B cell (primary cell): ENCODE data around the gene PLXNB2. TPM values are rescaled to one million over a fixed set of nuclear protein-coding genes. Genes with fewer than 3 reads are reported as not detected.

Experiments used
- ATAC-seq: fragments of 200-7000 bp; cut with Tn5 transposase; one replicate; pipeline ENCODE4 v1.10.0; 2021; ENCODE audit warnings: low read depth, mild to moderate bottlenecking, moderate number of reproducible peaks, moderate library complexity
- CTCF ChIA-PET: fragments of 350-600 bp; sonication (Branson Sonifier 250); formaldehyde crosslinking; loops from one replicate; lab custom pipeline; 2021; ENCODE audit warnings: antibody characterized with exemption, inconsistent platforms; lab: Charles Lee
- POLR2A ChIA-PET: fragments of 350-600 bp; sonication (Branson Sonifier 250); formaldehyde crosslinking; loops from one replicate; lab custom pipeline; 2021; ENCODE audit warnings: antibody characterized with exemption; lab: Charles Lee
- DNase-seq: peaks from one replicate; pipeline ENCODE4 v3.0.0; 2013
- H2AFZ ChIP-seq: 2 replicates; pipeline ENCODE4 v1.6.1; 2012; ENCODE audit warnings: mild to moderate bottlenecking, low read depth, low read length; ENCODE audit not compliant: insufficient read depth, poor library complexity, severe bottlenecking
- H3K27ac ChIP-seq, 2 donors: 1 replicate in 1 of 2; 2 replicates in 1 of 2; pipeline ENCODE4 v1.5.1; 2012 to 2013; ENCODE audit warnings: low read length in 2 of 2, mild to moderate bottlenecking in 2 of 2, moderate library complexity in 1 of 2
- H3K27me3 ChIP-seq, 4 experiments: fragments of 200-600 bp in 1 of 4; sonication (generic) in 1 of 4; replicated peaks in 1 of 4; 1 replicate in 2 of 4; 2 replicates in 2 of 4; pipeline versions ENCODE4 v1.6.1 to v1.7.0; 2013 to 2016; ENCODE audit warnings: low read length in 3 of 4, mild to moderate bottlenecking in 2 of 4, mixed read lengths in 1 of 4, moderate library complexity in 1 of 4; ENCODE audit not compliant: insufficient read depth in 4 of 4, control insufficient read depth in 3 of 4; ENCODE audit errors: control extremely low read depth in 1 of 4
- H3K36me3 ChIP-seq, 2 experiments: replicated peaks in 1 of 2; 1 replicate in 1 of 2; 2 replicates in 1 of 2; pipeline versions ENCODE4 v1.6.1 to v1.7.1; 2013; ENCODE audit warnings: low read length in 1 of 2; ENCODE audit not compliant: insufficient read depth in 2 of 2, control insufficient read depth in 1 of 2; ENCODE audit errors: control extremely low read depth in 1 of 2, extremely low read depth in 1 of 2
- H3K4me1 ChIP-seq, 2 donors: fragments of 200-600 bp in 1 of 2; sonication (generic) in 1 of 2; 1 replicate in 1 of 2; 2 replicates in 1 of 2; pipeline versions ENCODE4 v1.5.1 to v1.6.1; 2013 to 2017; ENCODE audit warnings: low read length in 2 of 2; ENCODE audit not compliant: control insufficient read depth in 2 of 2, insufficient read depth in 2 of 2
- H3K4me2 ChIP-seq: replicated peaks from 2 replicates; pipeline ENCODE3; 2012; ENCODE audit warnings: mild to moderate bottlenecking, low read depth, low read length; ENCODE audit not compliant: poor library complexity, severe bottlenecking
- H3K4me3 ChIP-seq, 5 experiments: fragments of 200-600 bp in 1 of 5; sonication (generic) in 1 of 5; 1 replicate in 3 of 5; 2 replicates in 2 of 5; pipeline versions ENCODE4 v1.5.1 to v1.7.0; 2011 to 2016; ENCODE audit warnings: low read length in 4 of 5, mild to moderate bottlenecking in 4 of 5, low read depth in 2 of 5, control low read depth in 1 of 5, moderate library complexity in 1 of 5; ENCODE audit not compliant: insufficient read depth in 1 of 5; ENCODE audit errors: control extremely low read depth in 1 of 5, extremely low read depth in 1 of 5
- H3K79me2 ChIP-seq: fragments of 200-600 bp; sonication (generic); one replicate; pipeline ENCODE4 v1.6.0; 2016; ENCODE audit warnings: low read length; ENCODE audit not compliant: control insufficient read depth, insufficient read depth
- H3K9ac ChIP-seq: fragments of 200-600 bp; sonication (generic); 2 replicates; pipeline ENCODE4 v1.6.1; 2017; ENCODE audit warnings: mild to moderate bottlenecking, low read length, moderate library complexity
- H3K9me3 ChIP-seq, 3 donors: one replicate each; pipeline versions ENCODE4 v1.6.1 to v1.7.1; 2013; ENCODE audit warnings: low read length in 2 of 3; ENCODE audit not compliant: control insufficient read depth in 2 of 3, insufficient read depth in 1 of 3; ENCODE audit errors: control extremely low read depth in 1 of 3
- H4K20me1 ChIP-seq: 2 replicates; pipeline ENCODE4 v1.6.0; 2012; ENCODE audit warnings: mild to moderate bottlenecking, low read length; ENCODE audit not compliant: insufficient read depth, control insufficient read depth, poor library complexity, severe bottlenecking
- H3K27ac Mint-ChIP-seq: one replicate; pipeline ENCODE4 v1.8.0; 2021; ENCODE audit warnings: mixed read lengths
- H3K27me3 Mint-ChIP-seq: one replicate; pipeline ENCODE4 v1.8.0; 2021; ENCODE audit warnings: mixed read lengths
- H3K4me1 Mint-ChIP-seq: one replicate; pipeline ENCODE4 v1.8.0; 2021; ENCODE audit warnings: mixed read lengths
- H3K4me3 Mint-ChIP-seq: one replicate; pipeline ENCODE4 v1.8.0; 2021; ENCODE audit warnings: mixed read lengths
- H3K9me3 Mint-ChIP-seq: one replicate; pipeline ENCODE4 v1.8.0; 2022; ENCODE audit warnings: mixed read lengths; ENCODE audit not compliant: insufficient read depth
- CTCF ChIP-seq: fragments of 200-600 bp; IDR thresholded peaks from one replicate; pipeline ENCODE4 v1.8.0; 2022; ENCODE audit warnings: antibody characterized with exemption, mild to moderate bottlenecking
- EZH2 ChIP-seq: IDR thresholded peaks from 2 replicates; pipeline ENCODE4 v1.6.1; 2012; ENCODE audit warnings: borderline replicate concordance, low read depth, mild to moderate bottlenecking, moderate library complexity, low read length; ENCODE audit not compliant: insufficient read depth, poor library complexity, severe bottlenecking
- WGBS: methylation state at CpG from one replicate; pipeline ENCODE4 v1.1.5; 2013; ENCODE audit warnings: missing lambda C conversion rate; ENCODE audit not compliant: insufficient coverage; 5-methylcytosine and 5-hydroxymethylcytosine counted together
- intact Hi-C: fragments of 100-400 bp; cut with micrococcal nuclease; formaldehyde crosslinking; loops from one replicate; pipeline ENCODE4 v1.10.0; 2022
- polyA plus RNA-seq: library from polyadenylated mRNA; depleted of rRNA; stranded (reverse); fragments of >200 nt; gene quantifications from 2 replicates; pipeline ENCODE4 v1.2.3, GENCODE V29; 2012
- total RNA-seq, 2 donors: library from RNA; stranded (reverse); fragments of 120-200 nt in 1 of 2; gene quantifications; 1 replicate in 1 of 2; 2 replicates in 1 of 2; pipeline versions ENCODE4 v1.2.3 to v1.2.4, GENCODE V29; 2013 to 2022

The PLXNB2 gene
- total and polyA plus RNA-seq, 2 donors (not counting 1 experiment from before 2014, with no cell fraction given) = 5.2 to 31.4 TPM

DNA sequence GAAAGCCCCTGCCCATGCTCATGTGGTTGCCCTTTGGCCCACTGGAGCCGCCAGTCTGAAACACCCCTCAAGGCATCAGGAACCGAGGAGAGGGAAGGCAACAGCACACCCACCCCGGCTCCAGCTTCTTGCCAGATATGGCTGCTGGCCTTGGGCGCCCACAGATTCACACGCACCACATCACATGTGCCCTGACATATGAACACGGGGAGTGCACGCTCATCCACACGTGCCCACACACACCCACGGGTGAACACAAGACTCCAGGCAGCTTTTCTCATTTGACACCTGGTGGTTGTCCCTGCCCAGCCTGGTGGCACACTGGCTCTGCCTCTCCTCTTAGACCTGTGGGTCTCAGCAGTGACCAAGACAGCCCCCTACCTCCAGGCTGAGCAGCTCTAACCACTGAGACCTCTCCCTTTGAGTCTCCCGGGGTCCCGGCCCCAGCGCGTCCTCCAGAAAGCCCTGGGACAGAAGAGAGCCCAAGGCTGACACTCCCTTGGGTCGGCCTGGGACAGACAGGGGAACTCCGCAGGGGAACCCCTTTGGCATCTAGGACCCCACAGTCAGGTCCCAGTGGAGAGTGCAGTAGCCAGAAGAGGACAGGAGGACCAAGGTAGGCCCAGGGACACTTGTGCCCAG lies 43.2 kb downstream of the PLXNB2 start:
- no peaks in the 10 kb centered on the region for H3K79me2 ChIP-seq
- intact Hi-C loops = no loop called here
- H2AFZ ChIP-seq = no peak overlapping the region
- TF ChIP-seq EZH2 = no peak
- no peak for TF ChIP-seq CTCF
- ATAC-seq (no peak), DNase-seq (no peak)
- no peak overlapping the region for H3K9ac ChIP-seq
- H3K27ac Mint-ChIP-seq = no peak overlapping the region
- ChIA-PET POLR2A (no interaction called here), CTCF (interaction anchor here (1.4 to 3.8 kb wide), 2 partner anchors 12 to 234 kb away, joined by 3 to 22 read pairs; partner anchors contain the start of gene HDAC10)
- no peaks in the 10 kb centered on the region for H3K36me3 ChIP-seq
- H3K4me1 ChIP-seq = peaks cover 24 to 29% of the 10 kb centered on the region in 2 donors
- H4K20me1 ChIP-seq = no peaks in the 10 kb centered on the region
- H3K27ac ChIP-seq = no peak overlapping the region
- H3K27me3 Mint-ChIP-seq = peaks cover 7% of the 10 kb centered on the region
- 88% methylated on average over 15 of the region's 15 CpGs for WGBS
- H3K9me3 ChIP-seq = no peaks in the 10 kb centered on the region
- H3K4me3 ChIP-seq = no peak overlapping the region
- no peaks in the 10 kb centered on the region for H3K9me3 Mint-ChIP-seq
- no peak overlapping the region for H3K4me3 Mint-ChIP-seq
- H3K4me1 Mint-ChIP-seq = peaks cover 18% of the 10 kb centered on the region
- peaks cover 0 to 35% (median 12%) of the 10 kb centered on the region in 4 experiments for H3K27me3 ChIP-seq
- no peak overlapping the region for H3K4me2 ChIP-seq

DNA sequence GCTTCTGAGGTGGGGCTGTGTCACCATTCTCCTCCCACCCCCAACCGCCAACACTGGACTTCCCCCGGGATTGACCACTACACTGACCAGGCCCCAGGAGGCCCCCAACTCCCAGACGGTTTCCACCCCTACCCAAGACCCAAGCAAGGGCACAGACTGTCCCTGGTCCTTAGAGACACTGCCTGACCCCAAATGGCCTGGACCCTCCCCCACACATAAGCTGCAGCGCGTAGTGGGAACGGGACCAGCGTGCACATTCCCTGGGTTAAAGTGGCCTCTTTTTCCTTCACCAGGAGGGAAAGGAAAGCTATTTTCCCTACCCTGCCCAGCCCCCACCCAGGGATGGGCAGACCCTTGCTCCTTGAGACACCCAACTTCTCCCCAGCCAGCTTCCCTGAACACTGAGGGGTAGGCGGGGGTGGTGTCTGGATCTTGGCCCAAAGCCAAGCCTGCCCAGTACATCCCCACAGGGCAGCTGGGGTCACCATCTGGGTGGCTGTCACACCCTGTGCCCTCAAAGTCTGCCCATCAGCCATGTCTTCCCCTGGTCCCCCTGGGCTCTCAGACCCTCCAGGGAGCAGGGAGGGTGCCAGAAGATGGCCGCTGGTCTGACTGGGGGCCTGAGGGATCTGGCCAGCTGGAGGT lies 44.4 kb downstream of the PLXNB2 start:
- peak overlapping the region; percentile 70 for H3K4me2 ChIP-seq

More for the DNA sequence above, 44.4 kb downstream of the PLXNB2 start:
- intact Hi-C loops = no loop called here
- peaks cover 21 to 24% of the 10 kb centered on the region in 2 donors for H3K4me1 ChIP-seq
- H3K36me3 ChIP-seq = no peaks in the 10 kb centered on the region
- H3K9me3 Mint-ChIP-seq = no peaks in the 10 kb centered on the region
- no peak for DNase-seq
- H3K27me3 ChIP-seq = peaks cover 0 to 31% (median 9%) of the 10 kb centered on the region in 4 experiments
- H3K4me3 Mint-ChIP-seq = peak overlapping the region; percentile 74
- peaks cover 10% of the 10 kb centered on the region for H3K27me3 Mint-ChIP-seq
- no peak overlapping the region for H2AFZ ChIP-seq
- no peaks in the 10 kb centered on the region for H3K79me2 ChIP-seq
- 66% methylated on average over 7 of the region's 9 CpGs for WGBS
- H3K9me3 ChIP-seq = no peaks in the 10 kb centered on the region
- H4K20me1 ChIP-seq = no peaks in the 10 kb centered on the region
- TF ChIP-seq CTCF = no peak
- no peak for TF ChIP-seq EZH2
- H3K27ac ChIP-seq = no peak overlapping the region
- POLR2A ChIA-PET = no interaction called here
- H3K27ac Mint-ChIP-seq = no peak overlapping the region
- no peak for ATAC-seq
- peaks cover 14% of the 10 kb centered on the region for H3K4me1 Mint-ChIP-seq
- H3K4me3 ChIP-seq = no peak overlapping the region
- H3K9ac ChIP-seq = no peak overlapping the region
- CTCF ChIA-PET = interaction anchor here (0.7 to 3.8 kb wide), 3 partner anchors 11 to 235 kb away, joined by 3 to 22 read pairs (median 3); partner anchors contain the start of gene HDAC10
